Measurements from ENCODE around the gene NUAK1.
"Not testable (repeated sequence)": the region's sequence is repeated elsewhere in the genome, so short reads cannot be mapped to it uniquely, and the experiment has no call there.

DNA sequence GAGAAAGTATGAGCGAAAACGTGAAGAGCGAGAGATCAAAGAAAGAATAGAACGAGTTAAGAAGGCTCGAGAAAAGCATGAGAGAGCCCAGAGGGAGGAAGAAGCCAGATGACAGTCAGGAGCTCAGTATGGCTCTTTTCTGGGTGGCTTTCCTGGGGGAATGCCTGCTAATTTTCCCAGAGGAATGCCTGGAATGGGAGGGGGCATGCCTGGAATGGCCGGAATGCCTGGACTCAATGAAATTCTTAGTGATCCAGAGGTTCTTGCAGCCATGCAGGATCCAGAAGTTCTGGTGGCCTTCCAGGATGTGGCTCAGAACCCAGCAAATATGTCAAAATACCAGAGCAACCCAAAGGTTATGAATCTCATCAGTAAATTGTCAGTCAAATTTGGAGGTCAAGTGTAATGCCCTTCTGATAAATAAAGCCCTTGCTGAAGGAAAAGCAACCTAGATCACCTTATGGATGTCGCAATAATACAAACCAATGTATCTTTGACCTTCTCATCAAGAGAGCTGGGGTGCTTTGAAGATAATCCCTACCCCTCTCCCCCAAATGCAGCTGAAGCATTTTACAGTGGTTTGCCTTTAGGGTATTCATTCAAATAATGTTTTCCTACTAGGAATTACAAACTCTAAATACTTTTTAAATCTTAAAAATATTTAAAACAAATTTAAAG is 122.0 kb downstream of the NUAK1 start:
- TF ChIP-seq, protein P1, sequence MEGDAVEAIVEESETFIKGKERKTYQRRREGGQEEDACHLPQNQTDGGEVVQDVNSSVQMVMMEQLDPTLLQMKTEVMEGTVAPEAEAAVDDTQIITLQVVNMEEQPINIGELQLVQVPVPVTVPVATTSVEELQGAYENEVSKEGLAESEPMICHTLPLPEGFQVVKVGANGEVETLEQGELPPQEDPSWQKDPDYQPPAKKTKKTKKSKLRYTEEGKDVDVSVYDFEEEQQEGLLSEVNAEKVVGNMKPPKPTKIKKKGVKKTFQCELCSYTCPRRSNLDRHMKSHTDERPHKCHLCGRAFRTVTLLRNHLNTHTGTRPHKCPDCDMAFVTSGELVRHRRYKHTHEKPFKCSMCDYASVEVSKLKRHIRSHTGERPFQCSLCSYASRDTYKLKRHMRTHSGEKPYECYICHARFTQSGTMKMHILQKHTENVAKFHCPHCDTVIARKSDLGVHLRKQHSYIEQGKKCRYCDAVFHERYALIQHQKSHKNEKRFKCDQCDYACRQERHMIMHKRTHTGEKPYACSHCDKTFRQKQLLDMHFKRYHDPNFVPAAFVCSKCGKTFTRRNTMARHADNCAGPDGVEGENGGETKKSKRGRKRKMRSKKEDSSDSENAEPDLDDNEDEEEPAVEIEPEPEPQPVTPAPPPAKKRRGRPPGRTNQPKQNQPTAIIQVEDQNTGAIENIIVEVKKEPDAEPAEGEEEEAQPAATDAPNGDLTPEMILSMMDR (IDR thresholded peaks at IDR 0.05; ENCODE audit: insufficient read depth, low read length, poor library complexity, severe bottlenecking), result not testable (repeated sequence)
- TF ChIP-seq EZH2phosphoT487 (conservative IDR thresholded peaks at IDR 0.05; ENCODE audit: low read length), result not testable (repeated sequence)

All from SU-DHL-6 (cell line).